Measurements from ENCODE around the gene DNAJC22. TPM values are rescaled to one million over a fixed set of nuclear protein-coding genes. Genes with fewer than 3 reads are reported as not detected.

Gene DNAJC22
- total and polyA plus RNA-seq, 2 donors (not counting 1 experiment from before 2014, with no cell fraction given): not detected

- Histone ChIP-seq H3K4me1 (ENCODE audit: control insufficient read depth in 2 of 2, insufficient read depth in 2 of 2, low read length in 2 of 2) (peaks cover 27 to 33% of the 10 kb centered on the region in 2 donors), H3K4me2 (replicated peaks; ENCODE audit: low read depth, low read length, poor library complexity, severe bottlenecking) (peak overlapping the region; percentile 82), H2AFZ (ENCODE audit: insufficient read depth, low read depth, low read length, poor library complexity, severe bottlenecking) (peak overlapping the region; percentile 98), H3K4me3 (ENCODE audit: control extremely low read depth in 1 of 5, extremely low read depth in 1 of 5, insufficient read depth in 1 of 5, low read depth in 2 of 5, low read length in 4 of 5) (peak overlapping the region; percentile 61 to 96 (median 80)), H3K27me3 (replicated peaks in 1 of 4; ENCODE audit: control extremely low read depth in 1 of 4, control insufficient read depth in 3 of 4, insufficient read depth in 4 of 4, low read length in 3 of 4) (no peaks in the 10 kb centered on the region), H3K36me3 (replicated peaks in 1 of 2; ENCODE audit: control extremely low read depth in 1 of 2, control insufficient read depth in 1 of 2, extremely low read depth in 1 of 2, insufficient read depth in 2 of 2, low read length in 1 of 2) (no peaks in the 10 kb centered on the region), H4K20me1 (ENCODE audit: control insufficient read depth, insufficient read depth, low read length, poor library complexity, severe bottlenecking) (no peaks in the 10 kb centered on the region), H3K9ac (ENCODE audit: low read length) (peak overlapping the region; percentile 93), H3K79me2 (ENCODE audit: control insufficient read depth, insufficient read depth, low read length) (peaks cover 11% of the 10 kb centered on the region), H3K9me3 (ENCODE audit: control extremely low read depth in 1 of 3, control insufficient read depth in 2 of 3, insufficient read depth in 1 of 3, low read length in 2 of 3) (no peaks in the 10 kb centered on the region), H3K27ac (ENCODE audit: low read length in 2 of 2) (peak overlapping the region; percentile 90 to 91)
- CTCF ChIA-PET: interaction anchor here (0.5 to 22.4 kb wide), 14 partner anchors 9 to 744 kb away, joined by 3 to 729 read pairs (median 4); partner anchors contain the start of genes DNAJC22, TMBIM6 and TROAP
- POLR2A ChIA-PET: interaction anchor here (0.5 to 2.0 kb wide), 6 partner anchors 20 to 409 kb away, joined by 3 to 8 read pairs (median 4); partner anchors contain the start of genes ARF3, DNAJC22, TROAP and TUBA1B
- DNase-seq: no peak
- Mint-ChIP-seq H3K4me3 (peak overlapping the region; percentile 87), H3K4me1 (peaks cover 41% of the 10 kb centered on the region), H3K9me3 (ENCODE audit: insufficient read depth) (no peaks in the 10 kb centered on the region), H3K27ac (peak overlapping the region; percentile 98), H3K27me3 (peaks cover 4% of the 10 kb centered on the region)
- under 1% methylated on average over 28 of the region's 38 CpGs for WGBS (ENCODE audit: insufficient coverage)
- TF ChIP-seq EZH2 (IDR thresholded peaks at IDR 0.05; ENCODE audit: borderline replicate concordance, insufficient read depth, low read depth, low read length, poor library complexity, severe bottlenecking): no peak
- TF ChIP-seq CTCF (IDR thresholded peaks at IDR 0.05): no peak
- intact Hi-C loops (cut with micrococcal nuclease): loop anchor here (2.0 to 5.0 kb wide), 4 partner anchors 61 to 477 kb away; partner anchors contain the start of genes BCDIN3D, PRKAG1 and PRPF40B
- ATAC-seq (ENCODE audit: low read depth): peak; percentile 11
These were observed 19.5 kb downstream of the DNAJC22 start for GRCh38 chr12:49366096-49366651.

All from B cell (primary cell).